ENCODE measurements around the gene SLC4A7.

DNA sequence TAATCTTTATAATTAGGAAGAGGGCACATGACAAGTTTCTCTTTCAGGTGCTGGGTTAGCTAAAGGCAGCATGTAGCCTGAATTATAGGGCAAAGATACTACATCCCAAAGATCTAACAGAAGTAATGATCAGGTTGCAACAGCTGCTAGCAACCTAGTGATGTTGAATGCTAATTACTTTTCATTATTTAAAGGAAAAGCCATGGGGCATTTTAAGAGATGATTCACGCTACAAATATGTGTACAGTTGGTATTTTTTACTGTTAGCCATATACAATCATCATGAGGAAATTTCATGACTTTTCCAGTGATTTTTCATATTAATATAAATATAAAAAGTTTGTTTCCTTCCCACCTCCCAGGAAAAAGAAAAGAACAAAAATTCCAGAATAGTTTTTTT, 158.0 kb downstream of the SLC4A7 start:
- TF ChIP-seq, protein P1, sequence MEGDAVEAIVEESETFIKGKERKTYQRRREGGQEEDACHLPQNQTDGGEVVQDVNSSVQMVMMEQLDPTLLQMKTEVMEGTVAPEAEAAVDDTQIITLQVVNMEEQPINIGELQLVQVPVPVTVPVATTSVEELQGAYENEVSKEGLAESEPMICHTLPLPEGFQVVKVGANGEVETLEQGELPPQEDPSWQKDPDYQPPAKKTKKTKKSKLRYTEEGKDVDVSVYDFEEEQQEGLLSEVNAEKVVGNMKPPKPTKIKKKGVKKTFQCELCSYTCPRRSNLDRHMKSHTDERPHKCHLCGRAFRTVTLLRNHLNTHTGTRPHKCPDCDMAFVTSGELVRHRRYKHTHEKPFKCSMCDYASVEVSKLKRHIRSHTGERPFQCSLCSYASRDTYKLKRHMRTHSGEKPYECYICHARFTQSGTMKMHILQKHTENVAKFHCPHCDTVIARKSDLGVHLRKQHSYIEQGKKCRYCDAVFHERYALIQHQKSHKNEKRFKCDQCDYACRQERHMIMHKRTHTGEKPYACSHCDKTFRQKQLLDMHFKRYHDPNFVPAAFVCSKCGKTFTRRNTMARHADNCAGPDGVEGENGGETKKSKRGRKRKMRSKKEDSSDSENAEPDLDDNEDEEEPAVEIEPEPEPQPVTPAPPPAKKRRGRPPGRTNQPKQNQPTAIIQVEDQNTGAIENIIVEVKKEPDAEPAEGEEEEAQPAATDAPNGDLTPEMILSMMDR (IDR thresholded peaks at IDR 0.05): no peak
- TF ChIP-seq POLR2A (IDR thresholded peaks at IDR 0.05): no peak

Data from lower leg skin (tissue), 3 donors.